HepG2 (cell line): Measurements from ENCODE around the gene ZFTA. TPM values are rescaled to one million over a fixed set of nuclear protein-coding genes. Genes with fewer than 3 reads are reported as not detected.

Source experiments
- ATAC-seq: fragments of 200-7000 bp; cut with Tn5 transposase; 3 replicates; pipeline ENCODE4 v1.9.1; 2020; ENCODE audit warnings: mild to moderate bottlenecking, moderate library complexity
- BruUV-seq: library from RNA; stranded (reverse); fragments of 400-500 nt; replicated peaks from 2 replicates; lab custom pipeline; 2021; lab: Mats Ljungman, UMichigan
- CTCF ChIA-PET: fragments of 300-600 bp; formaldehyde crosslinking; extraction: SDS; loops from one replicate; lab custom pipeline; 2021; ENCODE audit warnings: low total read pairs, inconsistent platforms, low intra/inter-chr PET ratio; lab: Yijun Ruan, JAX
- POLR2A ChIA-PET: fragments of 350-600 bp; sonication (Branson Sonifier 250); formaldehyde crosslinking; loops from one replicate; lab custom pipeline; 2020; ENCODE audit warnings: antibody characterized with exemption, inconsistent platforms; lab: Yijun Ruan, JAX
- DNase-seq: peaks from one replicate; pipeline ENCODE4 v3.0.0-alpha.2; 2015; ENCODE audit warnings: low spot score
- FAIRE-seq: peaks from 3 replicates; lab custom pipeline; 2011; peaks lifted over from hg19 to GRCh38; lab: Jason Lieb, UNC
- H2AFZ ChIP-seq: one replicate; pipeline ENCODE4 v1.6.1; 2011; ENCODE audit warnings: low read length, inconsistent platforms
- H3K27ac ChIP-seq: fragments of 300-600 bp; 3 replicates; pipeline ENCODE4 v1.8.0; 2011; ENCODE audit warnings: mixed run types, mild to moderate bottlenecking, mixed read lengths, low read length, inconsistent platforms; ENCODE audit not compliant: insufficient read depth; ENCODE audit errors: extremely low read length
- H3K27me3 ChIP-seq, 2 experiments: fragments of 200-600 bp in 1 of 2; 2 replicates in 1 of 2; 3 replicates in 1 of 2; pipeline versions ENCODE4 v1.6.0 to v1.8.0; 2011; ENCODE audit warnings: low read length in 2 of 2, mild to moderate bottlenecking in 2 of 2, moderate library complexity in 2 of 2, inconsistent platforms in 1 of 2; ENCODE audit not compliant: insufficient read depth in 2 of 2, control insufficient read depth in 1 of 2
- H3K36me3 ChIP-seq, 2 experiments: fragments of 200-600 bp in 1 of 2; replicated peaks in 1 of 2; 2 replicates in 1 of 2; 3 replicates in 1 of 2; pipeline versions ENCODE4 v1.5.1 to v1.8.0; 2011; ENCODE audit warnings: low read length in 2 of 2, inconsistent platforms in 1 of 2; ENCODE audit not compliant: insufficient read depth in 2 of 2, control insufficient read depth in 1 of 2
- H3K4me1 ChIP-seq: 2 replicates; pipeline ENCODE4 v1.5.1; 2012; ENCODE audit warnings: low read length, inconsistent platforms; ENCODE audit not compliant: insufficient read depth
- H3K4me2 ChIP-seq: 2 replicates; pipeline ENCODE4 v1.6.0; 2011; ENCODE audit warnings: low read depth, low read length, inconsistent platforms
- H3K4me3 ChIP-seq, 3 experiments: fragments of 200-600 bp in 1 of 3; sonication (generic), shearing (Covaris generic) in 1 of 3; replicated peaks in 1 of 3; 2 replicates each; pipeline ENCODE4 v1.5.1; 2011 to 2016; ENCODE audit warnings: low read length in 3 of 3, inconsistent platforms in 2 of 3, low read depth in 2 of 3, mild to moderate bottlenecking in 2 of 3, control low read depth in 1 of 3, mixed read lengths in 1 of 3; ENCODE audit not compliant: insufficient read depth in 1 of 3
- H3K79me2 ChIP-seq: one replicate; pipeline ENCODE4 v1.6.1; 2011; ENCODE audit warnings: low read length, inconsistent platforms; ENCODE audit not compliant: insufficient read depth
- H3K9ac ChIP-seq: 2 replicates; pipeline ENCODE4 v1.6.0; 2011; ENCODE audit warnings: mild to moderate bottlenecking, low read depth, low read length, inconsistent platforms; ENCODE audit not compliant: insufficient read depth
- H3K9me3 ChIP-seq: 2 replicates; pipeline ENCODE4 v1.5.1; 2012; ENCODE audit warnings: mild to moderate bottlenecking, low read length
- H4K20me1 ChIP-seq: 2 replicates; pipeline ENCODE4 v1.6.0; 2011; ENCODE audit warnings: inconsistent platforms, mild to moderate bottlenecking, low read length, moderate library complexity; ENCODE audit not compliant: insufficient read depth
- AGO2 ChIP-seq: fragments of 200-400 bp; formaldehyde crosslinking; optimal IDR thresholded peaks from 2 replicates; pipeline ENCODE3; 2017; ENCODE audit warnings: mild to moderate bottlenecking, low read depth, low read length, moderate library complexity
- KMT2B ChIP-seq: IDR thresholded peaks from 2 replicates; pipeline ENCODE4 v1.6.1; 2016; ENCODE audit warnings: missing genetic modification reagents, missing compliant biosample characterization
- NFRKB ChIP-seq: fragments of 450-650 bp; IDR thresholded peaks from 2 replicates; pipeline ENCODE4 v1.6.1; 2017
- PLRG1 ChIP-seq: fragments of 450-650 bp; conservative IDR thresholded peaks from 2 replicates; pipeline ENCODE4 v1.6.1; 2016
- RBFOX2 ChIP-seq: fragments of 200-400 bp; formaldehyde crosslinking; IDR thresholded peaks from 2 replicates; pipeline ENCODE4 v1.6.1; 2017; ENCODE audit warnings: low read depth, mild to moderate bottlenecking, low read length
- RBM22 ChIP-seq: fragments of 200-400 bp; formaldehyde crosslinking; optimal IDR thresholded peaks from 2 replicates; pipeline ENCODE3; 2017; ENCODE audit warnings: mild to moderate bottlenecking, low read length, moderate library complexity
- RXRB ChIP-seq: IDR thresholded peaks from 2 replicates; pipeline ENCODE4 v1.6.1; 2016; ENCODE audit warnings: borderline replicate concordance, missing genetic modification reagents, missing compliant biosample characterization
- SP5 ChIP-seq: IDR thresholded peaks from 2 replicates; pipeline ENCODE4 v1.6.1; 2016; ENCODE audit warnings: low read depth, borderline replicate concordance
- TSC22D2 ChIP-seq: sonication (generic); formaldehyde crosslinking; IDR thresholded peaks from 2 replicates; pipeline ENCODE4 v1.5.1; 2020; ENCODE audit warnings: missing genetic modification reagents, mild to moderate bottlenecking, borderline replicate concordance
- ZNF138 ChIP-seq: sonication (generic); formaldehyde crosslinking; IDR thresholded peaks from 2 replicates; pipeline ENCODE4 v1.5.0; 2020; ENCODE audit warnings: mild to moderate bottlenecking, low read depth, missing genetic modification reagents
- ZNF484 ChIP-seq: sonication (generic); formaldehyde crosslinking; IDR thresholded peaks from 2 replicates; pipeline ENCODE4 v1.5.1; 2020; ENCODE audit warnings: mild to moderate bottlenecking, low read depth, missing genetic modification reagents, borderline replicate concordance
- WGBS: methylation state at CpG from one replicate; pipeline ENCODE4 v1.1.6; 2017; ENCODE audit warnings: low lambda C conversion rate; 5-methylcytosine and 5-hydroxymethylcytosine counted together
- in situ Hi-C: cut with HindIII; loops from 2 replicates; pipeline ENCODE4 v1.10.0; 2017; ENCODE audit warnings: low pct_unique_long_range_greater_than_20kb; ENCODE audit not compliant: extremely low pct_ligation_motif_present
- intact Hi-C: fragments of 100-400 bp; cut with micrococcal nuclease; formaldehyde crosslinking; loops from one replicate; pipeline ENCODE4 v1.10.0; 2022; ENCODE audit not compliant: unreplicated experiment
- polyA plus RNA-seq, 8 experiments: library from polyadenylated mRNA; depleted of rRNA in 3 of 8; stranded (reverse) in 7 of 8; unstranded in 1 of 8; fragments of >200 nt; fragmentation: Illumina TruSeq in 4 of 8; extraction: Trizol in 4 of 8; gene quantifications; 2 replicates each; pipeline versions ENCODE4 v1.2.1 to v1.2.3, GENCODE V29; 2011 to 2016; ENCODE audit warnings: low read depth in 4 of 8, missing spikeins in 1 of 8, mixed read lengths in 1 of 8; ENCODE audit not compliant: insufficient read depth in 1 of 8
- total RNA-seq, 5 experiments: library from RNA; depleted of rRNA; stranded (reverse); fragments of >200 nt; fragmentation: Illumina TruSeq; extraction: Trizol; gene quantifications; 2 replicates each; pipeline ENCODE4 v1.2.3, GENCODE V29; 2016; ENCODE audit warnings: low read depth in 1 of 5
- TF ChIP-seq, protein P1 (sequence below): sonication (generic); formaldehyde crosslinking; IDR thresholded peaks from 2 replicates; pipeline ENCODE4 v1.8.0; 2022; ENCODE audit warnings: mild to moderate bottlenecking, missing genetic modification reagents

The ZFTA gene
- total and polyA plus RNA-seq, 2 of the 13 experiments (the other 11 are each of a cell fraction or from before 2014, with no cell fraction given) = 3.9 to 10.4 TPM

DNA sequence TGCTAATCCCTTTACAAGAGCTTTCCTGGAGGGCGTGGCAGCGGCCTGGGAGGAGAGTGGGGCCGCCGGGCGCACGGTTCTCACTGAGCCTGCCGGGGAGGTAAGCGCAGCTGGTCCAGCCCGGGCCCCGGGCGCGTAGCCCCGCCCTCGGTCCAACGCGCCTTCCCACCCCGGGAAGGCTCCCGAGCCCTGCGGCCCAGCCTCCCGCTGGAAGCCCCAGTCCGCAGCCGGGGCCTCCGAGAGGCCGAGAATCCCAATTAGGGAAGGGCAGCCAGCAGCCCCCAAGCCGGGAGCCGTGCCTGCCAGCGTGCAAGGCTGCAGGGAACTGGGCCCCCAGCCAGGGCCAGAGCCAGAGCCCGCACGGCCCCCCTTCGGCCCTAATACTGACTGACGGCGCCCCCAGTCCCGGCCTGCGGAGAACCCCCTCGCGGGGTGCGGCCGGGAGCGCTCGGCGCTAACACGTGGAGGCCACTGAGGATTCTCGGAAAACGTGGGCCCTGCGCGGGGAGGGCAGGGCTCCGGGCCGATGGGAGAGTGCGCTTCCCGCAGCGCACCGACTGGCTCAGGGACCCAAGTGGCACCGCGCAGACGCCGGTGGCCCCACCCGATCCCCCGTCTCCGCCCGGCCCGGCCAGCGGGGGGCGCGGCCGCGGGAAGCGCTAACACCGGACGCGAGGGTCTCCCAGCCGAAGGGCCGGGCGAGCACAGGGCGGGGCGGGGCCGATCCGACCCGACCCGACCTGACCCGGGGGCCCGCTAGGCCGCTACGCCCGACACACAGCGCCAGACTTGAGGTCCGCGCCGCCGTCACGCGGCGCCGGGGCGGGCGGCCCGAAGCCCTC, 5.7 kb downstream of the ZFTA start:
- Histone ChIP-seq H3K9me3 (no peaks in the 10 kb centered on the region), H3K9ac (no peak overlapping the region), H3K4me1 (peaks cover 32% of the 10 kb centered on the region), H3K79me2 (peaks cover 7% of the 10 kb centered on the region), H3K4me2 (no peak overlapping the region), H3K27me3 (no peaks in the 10 kb centered on the region; a peak in 2 of 5 replicates), H2AFZ (no peak overlapping the region), H3K36me3 (peaks cover 2 to 10% of the 10 kb centered on the region in 2 experiments; a peak in 2 of 5 replicates), H4K20me1 (no peaks in the 10 kb centered on the region; the same call in 1 of the 2 replicates), H3K27ac (no peak overlapping the region), H3K4me3 (no peak overlapping the region)
- intact Hi-C loops = loop anchor here (10.0 kb wide), 1 partner anchor 142 kb away; no protein-coding TSS in a partner anchor
- CTCF ChIA-PET = no interaction called here
- TF ChIP-seq AGO2 (peak; percentile 94), RBM22 (peak; percentile 27), KMT2B (CRISPR knock-in tag) (no peak), RBFOX2 (peak; percentile 55; the same call in 1 of the 2 replicates), PLRG1 (no peak), NFRKB (no peak), TSC22D2 (no peak), ZNF484 (CRISPR knock-in tag) (no peak), RXRB (CRISPR knock-in tag) (no peak), ZNF138 (CRISPR knock-in tag) (no peak), SP5 (CRISPR knock-in tag) (no peak)
- TF ChIP-seq, protein P1, sequence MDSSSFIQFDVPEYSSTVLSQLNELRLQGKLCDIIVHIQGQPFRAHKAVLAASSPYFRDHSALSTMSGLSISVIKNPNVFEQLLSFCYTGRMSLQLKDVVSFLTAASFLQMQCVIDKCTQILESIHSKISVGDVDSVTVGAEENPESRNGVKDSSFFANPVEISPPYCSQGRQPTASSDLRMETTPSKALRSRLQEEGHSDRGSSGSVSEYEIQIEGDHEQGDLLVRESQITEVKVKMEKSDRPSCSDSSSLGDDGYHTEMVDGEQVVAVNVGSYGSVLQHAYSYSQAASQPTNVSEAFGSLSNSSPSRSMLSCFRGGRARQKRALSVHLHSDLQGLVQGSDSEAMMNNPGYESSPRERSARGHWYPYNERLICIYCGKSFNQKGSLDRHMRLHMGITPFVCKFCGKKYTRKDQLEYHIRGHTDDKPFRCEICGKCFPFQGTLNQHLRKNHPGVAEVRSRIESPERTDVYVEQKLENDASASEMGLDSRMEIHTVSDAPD (CRISPR knock-in tag) = no peak
- no peak for FAIRE-seq
- BruUV-seq = no TSS peak
- 98% methylated on average over 50 of the region's 96 CpGs for WGBS
- POLR2A ChIA-PET = no interaction called here
- in situ Hi-C loops = loop anchor here (10.0 kb wide), 1 partner anchor 152 kb away; the partner anchor contains the start of gene RCOR2
- ATAC-seq = no peak
- no peak for DNase-seq
